Measurements from ENCODE around the gene FRMPD2.

The FRMPD2 gene

GRCh38 chr10:48274636-48275035 lies at the start of gene FRMPD2:
Gene FRMPD2 (minus strand): TSS chr10:48274696. CDS start chr10:48274567, 129 bp downstream.
- DNase-seq = peak in 11 of 56 donors; percentile 2 to 55 (median 23)

GRCh38 chr10:48322017-48322416 lies 47.5 kb upstream of the FRMPD2 start:
- no peak for DNase-seq

- no peak for DNase-seq
These were observed 43.0 kb upstream of the FRMPD2 start for GRCh38 chr10:48317321-48317990.

- no peak for DNase-seq
These were observed 41.7 kb upstream of the FRMPD2 start for GRCh38 chr10:48316236-48316635.

- DNase-seq = no peak
These were observed 39.6 kb upstream of the FRMPD2 start for GRCh38 chr10:48314107-48314506.

- DNase-seq = no peak
These were observed 35.3 kb upstream of the FRMPD2 start for GRCh38 chr10:48309711-48310226.

- DNase-seq = no peak
These were observed 33.2 kb upstream of the FRMPD2 start for GRCh38 chr10:48307711-48308018.

- peak in 35 of 56 donors; percentile 26 to 90 (median 72) for DNase-seq
These were observed 32.6 kb upstream of the FRMPD2 start for GRCh38 chr10:48306870-48307710.

GRCh38 chr10:48306265-48306869 lies 31.9 kb upstream of the FRMPD2 start, which contains the start of gene MAPK8:
Gene MAPK8 (plus strand): TSS chr10:48306677. CDS start chr10:48401661, 94,984 bp downstream.
- DNase-seq = peak; percentile 51 to 96 (median 82)

GRCh38 chr10:48305905-48306264 lies 31.4 kb upstream of the FRMPD2 start:
- no peak for DNase-seq

- no peak for DNase-seq
These were observed 28.3 kb upstream of the FRMPD2 start for GRCh38 chr10:48302515-48303476.

- peak in 1 of 56 donors; percentile 2 for DNase-seq
These were observed 26.1 kb upstream of the FRMPD2 start for GRCh38 chr10:48300556-48300955.

GRCh38 chr10:48299692-48300091 lies 25.2 kb upstream of the FRMPD2 start:
- no peak for DNase-seq

- DNase-seq = no peak
These were observed 24.6 kb upstream of the FRMPD2 start for GRCh38 chr10:48299066-48299465.

- DNase-seq = no peak
These were observed 22.1 kb upstream of the FRMPD2 start for GRCh38 chr10:48296576-48297098.

- no peak for DNase-seq
These were observed 19.9 kb upstream of the FRMPD2 start for GRCh38 chr10:48294431-48294830.

GRCh38 chr10:48292616-48293015 lies 18.1 kb upstream of the FRMPD2 start:
- DNase-seq = no peak

- DNase-seq = no peak
These were observed 16.7 kb upstream of the FRMPD2 start for GRCh38 chr10:48291190-48291589.

- DNase-seq = no peak
These were observed 15.8 kb upstream of the FRMPD2 start for GRCh38 chr10:48290286-48290685.

- peak in 37 of 56 donors; percentile 7 to 85 (median 39) for DNase-seq
These were observed 15.2 kb upstream of the FRMPD2 start for GRCh38 chr10:48289501-48290238.
